Measurements from ENCODE around the gene EBF3.

DNA sequence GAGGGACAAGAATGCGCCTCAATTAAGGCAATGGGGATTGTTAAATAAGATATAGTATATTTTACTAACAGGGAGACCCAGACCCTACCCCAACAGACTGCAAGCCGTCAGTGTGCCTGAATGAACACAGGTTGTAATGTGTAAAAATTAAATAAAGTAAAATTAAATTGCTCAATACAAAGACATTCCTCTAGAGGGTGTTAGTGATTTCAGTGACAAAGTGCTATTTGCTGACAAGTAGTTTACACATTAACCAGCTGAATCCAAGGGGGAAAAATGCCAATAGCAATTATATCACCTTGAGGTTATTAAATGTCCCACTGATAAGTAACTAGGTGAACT is 110.5 kb downstream of the EBF3 start:
- TF ChIP-seq, protein P1, sequence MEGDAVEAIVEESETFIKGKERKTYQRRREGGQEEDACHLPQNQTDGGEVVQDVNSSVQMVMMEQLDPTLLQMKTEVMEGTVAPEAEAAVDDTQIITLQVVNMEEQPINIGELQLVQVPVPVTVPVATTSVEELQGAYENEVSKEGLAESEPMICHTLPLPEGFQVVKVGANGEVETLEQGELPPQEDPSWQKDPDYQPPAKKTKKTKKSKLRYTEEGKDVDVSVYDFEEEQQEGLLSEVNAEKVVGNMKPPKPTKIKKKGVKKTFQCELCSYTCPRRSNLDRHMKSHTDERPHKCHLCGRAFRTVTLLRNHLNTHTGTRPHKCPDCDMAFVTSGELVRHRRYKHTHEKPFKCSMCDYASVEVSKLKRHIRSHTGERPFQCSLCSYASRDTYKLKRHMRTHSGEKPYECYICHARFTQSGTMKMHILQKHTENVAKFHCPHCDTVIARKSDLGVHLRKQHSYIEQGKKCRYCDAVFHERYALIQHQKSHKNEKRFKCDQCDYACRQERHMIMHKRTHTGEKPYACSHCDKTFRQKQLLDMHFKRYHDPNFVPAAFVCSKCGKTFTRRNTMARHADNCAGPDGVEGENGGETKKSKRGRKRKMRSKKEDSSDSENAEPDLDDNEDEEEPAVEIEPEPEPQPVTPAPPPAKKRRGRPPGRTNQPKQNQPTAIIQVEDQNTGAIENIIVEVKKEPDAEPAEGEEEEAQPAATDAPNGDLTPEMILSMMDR (conservative IDR thresholded peaks at IDR 0.05; ENCODE audit: low read depth, low read length): peak; percentile 43
- TF ChIP-seq EZH2phosphoT487 (IDR thresholded peaks at IDR 0.05; ENCODE audit: borderline replicate concordance, low read length) (no peak), EZH2 (IDR thresholded peaks at IDR 0.05; ENCODE audit: low read length, unreplicated experiment) (no peak)
